ENCODE data around the gene RBM38.

RBM38 gene

GRCh38 chr20:57375652-57376230 is 15.5 kb upstream of the RBM38 start:
- no peak for DNase-seq

GRCh38 chr20:57377350-57377749 is 13.8 kb upstream of the RBM38 start:
- DNase-seq: no peak

- no peak for DNase-seq
Observed at GRCh38 chr20:57378107-57378506, 13.1 kb upstream of the RBM38 start.

- peak; percentile 45 for DNase-seq
Observed at GRCh38 chr20:57378646-57379262, 12.4 kb upstream of the RBM38 start.

- DNase-seq: no peak
Observed at GRCh38 chr20:57379263-57379647, 11.9 kb upstream of the RBM38 start.

GRCh38 chr20:57380081-57380750 is 11.0 kb upstream of the RBM38 start:
- peak; percentile 21 for DNase-seq

GRCh38 chr20:57381596-57382503 is 9.3 kb upstream of the RBM38 start:
- DNase-seq: peak; percentile 93

GRCh38 chr20:57382516-57382915 is 8.7 kb upstream of the RBM38 start:
- no peak for DNase-seq

- no peak for DNase-seq
Observed at GRCh38 chr20:57383447-57384347, 7.5 kb upstream of the RBM38 start.

- DNase-seq: no peak
Observed at GRCh38 chr20:57384486-57384885, 6.7 kb upstream of the RBM38 start.

GRCh38 chr20:57384953-57385761 is 6.0 kb upstream of the RBM38 start:
- no peak for DNase-seq

- no peak for DNase-seq
Observed at GRCh38 chr20:57385940-57386339, 5.3 kb upstream of the RBM38 start.

- no peak for DNase-seq
Observed at GRCh38 chr20:57386762-57387161, 4.4 kb upstream of the RBM38 start.

GRCh38 chr20:57387463-57387862 is 3.7 kb upstream of the RBM38 start:
- DNase-seq: no peak

GRCh38 chr20:57387945-57388371 is 3.2 kb upstream of the RBM38 start:
- DNase-seq: no peak

- peak; percentile 72 for DNase-seq
Observed at GRCh38 chr20:57388953-57389694, 2.1 kb upstream of the RBM38 start.

- DNase-seq: peak; percentile 80
Observed at GRCh38 chr20:57389695-57390603, 1.2 kb upstream of the RBM38 start.

GRCh38 chr20:57391439-57392301 is 474 bp downstream of the RBM38 start:
- DNase-seq: peak; percentile 49

Data from stimulated activated CD8-positive, alpha-beta memory T cell treated with anti-CD3 and anti-CD28 coated beads, Interleukin-4, amount 100 ng/mL, for 48 hours (primary cell).